Pancreas (tissue), 10 donors: ENCODE results near the gene ARSG. TPM values are rescaled to one million over a fixed set of nuclear protein-coding genes. Genes with fewer than 3 reads are reported as not detected.
"Not testable (repeated sequence)": the region's sequence is repeated elsewhere in the genome, so short reads cannot be mapped to it uniquely, and the experiment has no call there.

Experiments used
- ATAC-seq, 4 donors: fragments of 200-7000 bp; cut with Tn5 transposase; one replicate each; pipeline versions ENCODE4 v1.8.0 to v1.9.1; 2020; ENCODE audit warnings: mild to moderate bottlenecking in 4 of 4, moderate library complexity in 4 of 4
- DNase-seq, 6 donors: peaks; one replicate each; pipeline ENCODE4 v3.0.0-alpha.2; 2020
- FAIRE-seq: peaks from 2 replicates; lab custom pipeline; 2012; peaks lifted over from hg19 to GRCh38; lab: Jason Lieb, UNC
- H3K27ac ChIP-seq, 4 donors: fragments of 200-600 bp; sonication (generic); 1 replicate in 3 of 4; 2 replicates in 1 of 4; pipeline versions ENCODE4 v1.5.0 to v1.8.0; 2020
- H3K27me3 ChIP-seq, 4 donors: fragments of 200-600 bp; one replicate each; pipeline ENCODE4 v1.8.0; 2021
- H3K36me3 ChIP-seq, 3 donors: fragments of 200-600 bp; sonication (generic) in 1 of 3; one replicate each; pipeline versions ENCODE4 v1.5.0 to v1.8.0; 2020 to 2021
- H3K4me1 ChIP-seq, 3 donors: fragments of 200-600 bp; one replicate each; pipeline ENCODE4 v1.8.0; 2021
- H3K4me3 ChIP-seq, 4 donors: fragments of 200-600 bp; sonication (generic) in 2 of 4; one replicate each; pipeline versions ENCODE4 v1.5.0 to v1.8.0; 2020 to 2021
- H3K9me3 ChIP-seq, 4 donors: fragments of 200-600 bp; one replicate each; pipeline ENCODE4 v1.8.0; 2021
- CTCF ChIP-seq, 4 donors: fragments of 200-600 bp; sonication (generic) in 3 of 4; IDR thresholded peaks; one replicate each; pipeline versions ENCODE4 v1.5.0 to v1.8.0; 2021; ENCODE audit warnings: antibody characterized with exemption in 4 of 4
- WGBS, 2 donors: extraction: QIAGEN DNeasy Blood & Tissue Kit; methylation state at CpG; one replicate each; pipeline ENCODE4 v1.1.7; 2013; 5-methylcytosine and 5-hydroxymethylcytosine counted together
- intact Hi-C, 3 donors: fragments of 100-400 bp; cut with DNase I; formaldehyde crosslinking; loops; one replicate each; pipeline versions ENCODE4 v1.11.1 to v1.14.2; 2022
- polyA plus RNA-seq, 2 donors: library from polyadenylated mRNA; stranded (reverse); fragments of 200-250 nt; gene quantifications; one replicate each; pipeline ENCODE4 v1.2.3, GENCODE V29; 2013
- total RNA-seq, 6 donors: library from RNA; stranded (reverse); fragmentation: NEBNext Ultra II Directional in 4 of 6; extraction: Animal tissue kit (Norgen Biotek cat#: 25700) in 4 of 6; gene quantifications; one replicate each; pipeline versions ENCODE4 v1.2.1 to v1.2.4, GENCODE V29; 2021 to 2023
- donor health status: healthy with polysubstance abuse.
- donor health status: DM: no; HTN: no; CAD: no; lungs with moderate emphysema.
- donor health status: DM: no; HTN: no; CAD: no.
- donor health status: control.
- donor health status: control.
- donor health status: Bipolar disorder and iron deficiency.
- donor health status: DM: yes; HTN: yes; CAD: no.
- donor health status: DM: no; HTN: no; CAD: no.
- donor health status: DM: no; HTN: no; CAD: no.
- donor health status: DM: yes; HTN: yes; CAD: no.

Gene ARSG
- total and polyA plus RNA-seq, 8 donors = 0.46 to 2.5 (median 1.4) TPM

- intact Hi-C loops = no loop called here
- WGBS, 2 donors = 80 to 87% methylated on average over 11 of the region's 11 CpGs
- TF ChIP-seq CTCF (IDR thresholded peaks at IDR 0.05) = no peak
- DNase-seq (no peak), FAIRE-seq (no peak), ATAC-seq (no peak)
- no peaks in the 10 kb centered on the region for H3K27me3 ChIP-seq
- no peaks in the 10 kb centered on the region for H3K4me1 ChIP-seq
- no peak overlapping the region for H3K4me3 ChIP-seq
- no peaks in the 10 kb centered on the region for H3K36me3 ChIP-seq
- H3K27ac ChIP-seq = no peak overlapping the region
- no peaks in the 10 kb centered on the region for H3K9me3 ChIP-seq
Measured at GRCh38 chr17:68273722-68274121, 17.6 kb upstream of the ARSG start.

DNA sequence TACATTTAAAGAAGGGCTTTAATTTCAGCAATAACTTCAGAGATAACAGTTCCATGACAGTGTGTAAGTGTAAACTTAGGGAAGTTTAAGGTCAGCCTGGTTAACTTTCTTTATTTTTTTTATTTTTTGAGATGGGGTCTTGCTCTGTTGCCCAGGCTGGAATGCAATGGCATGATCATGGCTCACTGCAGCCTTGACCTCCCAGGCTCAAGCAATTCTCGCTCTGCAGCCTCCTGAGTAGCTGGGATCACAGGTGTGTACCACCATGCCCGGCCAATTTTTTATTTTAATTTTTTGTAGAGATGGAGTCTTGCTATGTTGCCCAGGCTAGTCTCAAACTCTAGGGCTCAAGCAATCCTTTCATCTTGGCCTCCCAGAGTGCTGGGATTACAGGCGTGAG lies 15.0 kb upstream of the ARSG start:
- intact Hi-C loops, H3K27ac ChIP-seq, DNase-seq, H3K9me3 ChIP-seq, H3K36me3 ChIP-seq, ATAC-seq, H3K4me1 ChIP-seq, H3K4me3 ChIP-seq, H3K27me3 ChIP-seq, FAIRE-seq: not testable (repeated sequence)
- 94 to 96% methylated on average over 3 of the region's 3 CpGs for WGBS, 2 donors

- Histone ChIP-seq H3K36me3 (no peaks in the 10 kb centered on the region), H3K4me3 (no peak overlapping the region), H3K27ac (no peak overlapping the region), H3K9me3 (no peaks in the 10 kb centered on the region), H3K4me1 (no peaks in the 10 kb centered on the region), H3K27me3 (no peaks in the 10 kb centered on the region)
- intact Hi-C loops = no loop called here
- WGBS, 2 donors = 95 to 99% methylated on average over 5 of the region's 5 CpGs
- TF ChIP-seq CTCF (IDR thresholded peaks at IDR 0.05) = no peak
- ATAC-seq (no peak), DNase-seq (no peak), FAIRE-seq (no peak)
Measured at GRCh38 chr17:68277807-68278206, 13.5 kb upstream of the ARSG start.

DNA sequence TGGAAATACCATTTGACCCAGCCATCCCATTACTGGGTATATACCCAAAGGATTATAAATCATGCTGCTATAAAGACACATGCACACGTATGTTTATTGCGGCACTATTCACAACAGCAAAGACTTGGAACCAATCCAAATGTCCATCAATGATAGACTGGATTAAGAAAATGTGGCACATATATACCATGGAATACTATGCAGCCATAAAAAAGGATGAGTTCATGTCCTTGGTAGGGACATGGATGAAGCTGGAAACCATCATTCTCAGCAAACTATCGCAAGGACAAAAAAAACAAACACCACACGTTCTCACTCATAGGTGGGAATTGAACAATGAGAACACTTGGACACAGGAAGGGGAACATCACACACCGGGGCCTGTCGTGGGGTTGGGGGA lies 9.3 kb upstream of the ARSG start:
- H3K4me3 ChIP-seq, H3K9me3 ChIP-seq, H3K36me3 ChIP-seq, ATAC-seq, H3K27me3 ChIP-seq, intact Hi-C loops, DNase-seq, FAIRE-seq, H3K27ac ChIP-seq, H3K4me1 ChIP-seq: not testable (repeated sequence)
- WGBS, 2 donors = 84 to 91% methylated on average over 2 to 4 of the region's 6 CpGs

- 77 to 88% methylated on average over 5 of the region's 5 CpGs for WGBS, 2 donors
- H3K4me1 ChIP-seq = peaks cover 0 to 6% (median 5%) of the 10 kb centered on the region in 3 donors
- peaks cover 0 to 4% (median 0%) of the 10 kb centered on the region in 4 donors for H3K27me3 ChIP-seq
- H3K27ac ChIP-seq = no peak overlapping the region
- intact Hi-C loops = no loop called here
- DNase-seq (no peak), FAIRE-seq (no peak), ATAC-seq (no peak)
- no peak for TF ChIP-seq CTCF (IDR thresholded peaks at IDR 0.05)
- H3K36me3 ChIP-seq = no peaks in the 10 kb centered on the region
- H3K4me3 ChIP-seq = no peak overlapping the region
- no peaks in the 10 kb centered on the region for H3K9me3 ChIP-seq
Measured at GRCh38 chr17:68288375-68288774, 2.9 kb upstream of the ARSG start.

GRCh38 chr17:68288804-68289203 lies 2.5 kb upstream of the ARSG start:
- FAIRE-seq = no peak

More at GRCh38 chr17:68288804-68289203, 2.5 kb upstream of the ARSG start:
- no peaks in the 10 kb centered on the region for H3K9me3 ChIP-seq
- peaks cover 0 to 4% (median 0%) of the 10 kb centered on the region in 4 donors for H3K27me3 ChIP-seq
- H3K36me3 ChIP-seq = no peaks in the 10 kb centered on the region
- intact Hi-C loops = no loop called here
- DNase-seq = no peak
- 79 to 90% methylated on average over 7 of the region's 7 CpGs for WGBS, 2 donors
- no peak overlapping the region for H3K4me3 ChIP-seq
- peaks cover 0 to 6% (median 5%) of the 10 kb centered on the region in 3 donors for H3K4me1 ChIP-seq
- no peak overlapping the region for H3K27ac ChIP-seq
- ATAC-seq = no peak
- TF ChIP-seq CTCF (IDR thresholded peaks at IDR 0.05) = no peak
